ENCODE measurements around the gene CHRNA3.

Gene CHRNA3

DNA sequence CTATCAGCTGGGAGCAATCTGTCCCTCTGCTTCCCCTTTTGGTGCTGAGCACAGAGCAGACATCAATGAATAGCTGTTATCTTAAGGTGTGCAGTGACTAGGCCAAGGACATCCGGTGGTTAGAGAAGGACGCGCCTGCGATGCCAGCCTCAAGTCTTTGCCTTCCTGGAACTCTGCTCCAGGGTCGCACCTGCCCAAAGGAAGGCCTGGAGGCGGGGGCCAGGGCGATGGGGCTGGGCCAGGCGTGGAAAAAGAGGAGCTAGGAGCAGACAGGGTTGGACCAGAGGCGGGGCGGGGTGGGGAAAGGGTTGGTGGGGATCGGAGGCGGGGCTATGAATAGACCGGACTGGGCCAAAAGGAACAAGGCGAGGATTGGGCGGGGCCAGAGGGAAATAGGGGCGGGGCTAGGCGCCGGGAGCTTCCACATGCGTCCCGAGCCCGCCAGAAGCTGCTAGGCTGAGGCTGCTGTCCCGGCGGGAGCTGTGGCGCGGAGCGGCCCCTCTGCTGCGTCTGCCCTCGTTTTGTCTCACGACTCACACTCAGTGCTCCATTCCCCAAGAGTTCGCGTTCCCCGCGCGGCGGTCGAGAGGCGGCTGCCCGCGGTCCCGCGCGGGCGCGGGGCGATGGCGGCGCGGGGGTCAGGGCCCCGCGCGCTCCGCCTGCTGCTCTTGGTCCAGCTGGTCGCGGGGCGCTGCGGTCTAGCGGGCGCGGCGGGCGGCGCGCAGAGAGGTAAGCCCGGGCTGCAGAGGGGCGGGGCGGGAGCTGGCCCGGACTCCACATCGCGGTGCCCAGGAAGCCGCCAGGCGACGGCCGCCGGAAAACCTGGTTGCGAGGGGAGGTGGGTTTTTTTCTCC is 55.5 kb downstream of the CHRNA3 start, which contains the start of gene CHRNA5:
Gene CHRNA5, plus strand, starts transcription at position 424 of the 854 bp plus-strand sequence. Its CDS starts 200 bp downstream, at position 624.
- Histone ChIP-seq H4K8ac (ENCODE audit: low read depth, low read length) (no peak within 1 kb of the TSS), H2BK12ac (ENCODE audit: low read length) (no peak within 1 kb of the TSS), H3K36me3 (ENCODE audit: control insufficient read depth in 1 of 2, insufficient read depth in 2 of 2, low read length in 2 of 2) (no peaks in the 10 kb centered on the region), H2AK5ac (ENCODE audit: low read length) (no peak within 1 kb of the TSS), H3K18ac (ENCODE audit: low read length) (peak within 1 kb of the TSS; percentile 88), H2BK120ac (ENCODE audit: insufficient read depth, low read length, poor library complexity) (peak within 1 kb of the TSS; percentile 16), H3K4me3 (ENCODE audit: low read depth, low read length) (peak within 1 kb of the TSS; percentile 70), H3K27ac (ENCODE audit: low read depth, low read length) (no peak within 1 kb of the TSS), H3K4me1 (ENCODE audit: control insufficient read depth in 1 of 2, insufficient read depth in 2 of 2, low read length in 2 of 2) (peaks cover 2 to 9% of the 10 kb centered on the region in 2 experiments), H3K9ac (ENCODE audit: low read length) (peak within 1 kb of the TSS; percentile 54), H4K91ac (ENCODE audit: low read depth, low read length) (no peak within 1 kb of the TSS), H3K14ac (ENCODE audit: low read length) (peak within 1 kb of the TSS; percentile 63), H3K9me3 (ENCODE audit: insufficient read depth, low read depth, low read length) (no peaks in the 10 kb centered on the region), H3K23ac (ENCODE audit: low read length) (no peak within 1 kb of the TSS), H4K12ac (ENCODE audit: low read depth, low read length) (peak within 1 kb of the TSS; percentile 26), H3K79me1 (ENCODE audit: low read length) (no peaks in the 10 kb centered on the region), H3K79me2 (ENCODE audit: control insufficient read depth, insufficient read depth, low read length, poor library complexity) (no peaks in the 10 kb centered on the region), H2BK5ac (ENCODE audit: low read depth, low read length, poor library complexity) (no peak within 1 kb of the TSS), H2AFZ (ENCODE audit: insufficient read depth, low read length, poor library complexity) (peak within 1 kb of the TSS; percentile 100), H3K27me3 (ENCODE audit: insufficient read depth, low read length) (no peaks in the 10 kb centered on the region), H3K4me2 (ENCODE audit: low read length) (peak within 1 kb of the TSS; percentile 95), H3K4ac (ENCODE audit: low read depth, low read length) (no peak within 1 kb of the TSS)
- WGBS (ENCODE audit: extremely low coverage, insufficient coverage, insufficient read length), result no CpG with 5 or more reads among the region's 75 CpGs
- peak; percentile 93 to 94 for DNase-seq

DNA sequence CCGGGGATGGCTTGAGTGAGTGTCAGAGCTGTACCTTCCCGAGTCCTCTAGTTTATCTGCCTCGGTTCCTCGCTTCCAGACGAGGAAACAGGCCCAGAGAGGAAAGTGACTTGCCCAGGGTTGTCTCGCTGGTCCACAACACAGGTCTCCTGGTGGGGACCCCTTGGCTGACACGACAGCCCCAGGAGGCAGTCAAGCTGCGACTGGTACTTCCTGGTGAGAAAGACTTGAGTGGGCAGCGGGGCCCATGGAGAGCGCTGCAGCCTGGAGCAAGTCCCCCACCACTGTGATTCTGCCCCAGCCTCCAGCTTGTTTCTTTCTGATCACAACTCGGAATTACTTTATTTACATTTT is 56.1 kb downstream of the CHRNA3 start:
- H2AFZ ChIP-seq (ENCODE audit: insufficient read depth, low read length, poor library complexity), result no peak overlapping the region
- no CpG with 5 or more reads among the region's 11 CpGs for WGBS (ENCODE audit: extremely low coverage, insufficient coverage, insufficient read length)
- no peaks in the 10 kb centered on the region for H3K36me3 ChIP-seq (ENCODE audit: control insufficient read depth in 1 of 2, insufficient read depth in 2 of 2, low read length in 2 of 2)
- no peak overlapping the region for H3K27ac ChIP-seq (ENCODE audit: low read depth, low read length)
- no peak overlapping the region for H3K9ac ChIP-seq (ENCODE audit: low read length)
- H4K8ac ChIP-seq (ENCODE audit: low read depth, low read length), result no peak overlapping the region
- H4K91ac ChIP-seq (ENCODE audit: low read depth, low read length), result no peak overlapping the region
- no peak overlapping the region for H2BK12ac ChIP-seq (ENCODE audit: low read length)
- no peaks in the 10 kb centered on the region for H3K9me3 ChIP-seq (ENCODE audit: insufficient read depth, low read depth, low read length)
- no peak overlapping the region for H2BK120ac ChIP-seq (ENCODE audit: insufficient read depth, low read length, poor library complexity)
- H3K14ac ChIP-seq (ENCODE audit: low read length), result no peak overlapping the region
- no peak overlapping the region for H2AK5ac ChIP-seq (ENCODE audit: low read length)
- H3K4me2 ChIP-seq (ENCODE audit: low read length), result peak overlapping the region; percentile 95
- DNase-seq, result no peak
- no peaks in the 10 kb centered on the region for H3K79me1 ChIP-seq (ENCODE audit: low read length)
- H2BK5ac ChIP-seq (ENCODE audit: low read depth, low read length, poor library complexity), result no peak overlapping the region
- H3K79me2 ChIP-seq (ENCODE audit: control insufficient read depth, insufficient read depth, low read length, poor library complexity), result no peaks in the 10 kb centered on the region
- no peak overlapping the region for H3K18ac ChIP-seq (ENCODE audit: low read length)
- H3K27me3 ChIP-seq (ENCODE audit: insufficient read depth, low read length), result no peaks in the 10 kb centered on the region
- no peak overlapping the region for H4K12ac ChIP-seq (ENCODE audit: low read depth, low read length)
- no peak overlapping the region for H3K4ac ChIP-seq (ENCODE audit: low read depth, low read length)
- H3K23ac ChIP-seq (ENCODE audit: low read length), result no peak overlapping the region
- peaks cover 2 to 9% of the 10 kb centered on the region in 2 experiments for H3K4me1 ChIP-seq (ENCODE audit: control insufficient read depth in 1 of 2, insufficient read depth in 2 of 2, low read length in 2 of 2)
- H3K4me3 ChIP-seq (ENCODE audit: low read depth, low read length), result no peak overlapping the region

DNA sequence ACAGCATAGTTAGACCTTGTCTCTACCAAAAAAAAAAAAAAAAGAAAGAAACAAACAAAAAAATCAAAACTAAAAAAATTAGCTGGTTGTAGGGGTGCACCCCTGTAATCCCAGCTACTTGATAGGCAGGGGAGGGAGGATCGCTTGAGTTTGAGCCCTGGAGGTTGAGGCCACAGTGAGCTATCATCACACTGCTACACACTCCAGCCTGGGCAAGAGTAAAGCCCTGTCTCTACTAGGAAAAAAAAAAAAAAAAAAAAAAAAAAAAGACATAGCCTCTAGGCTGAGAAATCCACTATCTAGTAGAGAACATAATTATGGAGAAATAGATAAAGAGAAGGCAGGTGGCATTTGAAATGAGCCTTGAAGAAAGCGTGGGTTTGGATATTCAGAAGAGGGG is 57.7 kb downstream of the CHRNA3 start:
- peaks cover 2 to 9% of the 10 kb centered on the region in 2 experiments for H3K4me1 ChIP-seq (ENCODE audit: control insufficient read depth in 1 of 2, insufficient read depth in 2 of 2, low read length in 2 of 2)
- no CpG with 5 or more reads among the region's 2 CpGs for WGBS (ENCODE audit: extremely low coverage, insufficient coverage, insufficient read length)

DNA sequence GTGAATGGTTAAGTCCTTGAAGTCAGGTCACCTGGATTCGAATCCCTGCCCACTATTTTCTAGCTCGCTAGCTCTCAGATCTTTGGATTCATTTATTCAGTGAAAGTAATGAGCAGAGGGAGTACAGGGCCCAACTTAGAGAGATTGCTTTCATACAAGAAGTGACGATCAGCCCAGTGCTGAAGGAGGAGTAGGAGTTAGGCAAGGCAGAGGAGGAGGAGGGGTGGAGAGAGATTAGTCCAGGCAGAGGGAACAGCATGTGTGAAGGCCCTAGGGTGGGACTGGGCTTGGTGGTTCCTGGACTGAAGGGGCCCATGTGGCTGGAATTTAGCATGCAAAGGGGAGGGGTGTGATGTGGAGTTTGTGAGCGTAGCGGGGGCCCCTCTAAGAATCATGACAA is 59.3 kb downstream of the CHRNA3 start:
- H3K23ac ChIP-seq (ENCODE audit: low read length), result no peak overlapping the region
- H3K79me2 ChIP-seq (ENCODE audit: control insufficient read depth, insufficient read depth, low read length, poor library complexity), result no peaks in the 10 kb centered on the region
- H3K9me3 ChIP-seq (ENCODE audit: insufficient read depth, low read depth, low read length), result no peaks in the 10 kb centered on the region
- no peak overlapping the region for H4K8ac ChIP-seq (ENCODE audit: low read depth, low read length)
- no peak overlapping the region for H2BK120ac ChIP-seq (ENCODE audit: insufficient read depth, low read length, poor library complexity)
- H3K4me2 ChIP-seq (ENCODE audit: low read length), result no peak overlapping the region
- no peaks in the 10 kb centered on the region for H3K36me3 ChIP-seq (ENCODE audit: control insufficient read depth in 1 of 2, insufficient read depth in 2 of 2, low read length in 2 of 2)
- H3K9ac ChIP-seq (ENCODE audit: low read length), result no peak overlapping the region
- no peak overlapping the region for H4K91ac ChIP-seq (ENCODE audit: low read depth, low read length)
- no peak overlapping the region for H3K4me3 ChIP-seq (ENCODE audit: low read depth, low read length)
- H3K14ac ChIP-seq (ENCODE audit: low read length), result no peak overlapping the region
- no peaks in the 10 kb centered on the region for H3K79me1 ChIP-seq (ENCODE audit: low read length)
- DNase-seq, result no peak
- H3K4ac ChIP-seq (ENCODE audit: low read depth, low read length), result no peak overlapping the region
- peaks cover 2 to 9% of the 10 kb centered on the region in 2 experiments for H3K4me1 ChIP-seq (ENCODE audit: control insufficient read depth in 1 of 2, insufficient read depth in 2 of 2, low read length in 2 of 2)
- H4K12ac ChIP-seq (ENCODE audit: low read depth, low read length), result no peak overlapping the region
- H2AK5ac ChIP-seq (ENCODE audit: low read length), result no peak overlapping the region
- no peak overlapping the region for H2BK12ac ChIP-seq (ENCODE audit: low read length)
- H3K27me3 ChIP-seq (ENCODE audit: insufficient read depth, low read length), result no peaks in the 10 kb centered on the region
- H2BK5ac ChIP-seq (ENCODE audit: low read depth, low read length, poor library complexity), result no peak overlapping the region
- no peak overlapping the region for H3K27ac ChIP-seq (ENCODE audit: low read depth, low read length)
- WGBS (ENCODE audit: extremely low coverage, insufficient coverage, insufficient read length), result no CpG with 5 or more reads among the region's 5 CpGs
- no peak overlapping the region for H3K18ac ChIP-seq (ENCODE audit: low read length)
- H2AFZ ChIP-seq (ENCODE audit: insufficient read depth, low read length, poor library complexity), result no peak overlapping the region

More for the DNA sequence above, 57.7 kb downstream of the CHRNA3 start:
- Histone ChIP-seq H3K79me1 (ENCODE audit: low read length) (no peaks in the 10 kb centered on the region), H3K9ac (ENCODE audit: low read length) (no peak overlapping the region), H3K9me3 (ENCODE audit: insufficient read depth, low read depth, low read length) (no peaks in the 10 kb centered on the region), H3K23ac (ENCODE audit: low read length) (no peak overlapping the region), H3K14ac (ENCODE audit: low read length) (no peak overlapping the region), H4K8ac (ENCODE audit: low read depth, low read length) (no peak overlapping the region), H3K4me3 (ENCODE audit: low read depth, low read length) (no peak overlapping the region), H2BK12ac (ENCODE audit: low read length) (no peak overlapping the region), H3K4me2 (ENCODE audit: low read length) (no peak overlapping the region), H3K36me3 (ENCODE audit: control insufficient read depth in 1 of 2, insufficient read depth in 2 of 2, low read length in 2 of 2) (no peaks in the 10 kb centered on the region), H3K27me3 (ENCODE audit: insufficient read depth, low read length) (no peaks in the 10 kb centered on the region), H3K4ac (ENCODE audit: low read depth, low read length) (no peak overlapping the region), H2AFZ (ENCODE audit: insufficient read depth, low read length, poor library complexity) (no peak overlapping the region), H4K91ac (ENCODE audit: low read depth, low read length) (no peak overlapping the region), H3K27ac (ENCODE audit: low read depth, low read length) (no peak overlapping the region), H3K79me2 (ENCODE audit: control insufficient read depth, insufficient read depth, low read length, poor library complexity) (no peaks in the 10 kb centered on the region), H2BK120ac (ENCODE audit: insufficient read depth, low read length, poor library complexity) (no peak overlapping the region), H3K18ac (ENCODE audit: low read length) (no peak overlapping the region), H2AK5ac (ENCODE audit: low read length) (no peak overlapping the region), H2BK5ac (ENCODE audit: low read depth, low read length, poor library complexity) (no peak overlapping the region), H4K12ac (ENCODE audit: low read depth, low read length) (no peak overlapping the region)
- DNase-seq, result no peak
